CD4-positive, alpha-beta T cell (primary cell): ENCODE data around the gene MDFIC2. TPM values are rescaled to one million over a fixed set of nuclear protein-coding genes. Genes with fewer than 3 reads are reported as not detected.

Experiments
- ATAC-seq: fragments of 200-7000 bp; cut with Tn5 transposase; one replicate; pipeline ENCODE4 v1.10.0; 2022; ENCODE audit warnings: mild to moderate bottlenecking; ENCODE audit not compliant: poor library complexity
- CTCF ChIA-PET: fragments of 350-600 bp; sonication (Branson Sonifier 250); formaldehyde crosslinking; loops from one replicate; lab custom pipeline; 2021; ENCODE audit warnings: antibody characterized with exemption, inconsistent platforms; lab: Charles Lee
- POLR2A ChIA-PET: fragments of 350-600 bp; sonication (Branson Sonifier 250); formaldehyde crosslinking; loops from one replicate; lab custom pipeline; 2021; ENCODE audit warnings: antibody characterized with exemption, inconsistent platforms; lab: Charles Lee
- DNase-seq, 14 experiments: peaks; one replicate each; pipeline ENCODE4 v3.0.0-alpha.2; 2013 to 2020; ENCODE audit warnings: mixed read lengths in 2 of 14
- H3K27ac ChIP-seq, 2 donors: one replicate each; pipeline versions ENCODE4 v1.5.1 to v1.7.0; 2013; ENCODE audit warnings: low read length in 2 of 2, low read depth in 1 of 2, mild to moderate bottlenecking in 1 of 2
- H3K27me3 ChIP-seq, 2 experiments: 1 replicate in 1 of 2; 2 replicates in 1 of 2; pipeline versions ENCODE4 v1.6.1 to v1.7.0; 2013; ENCODE audit warnings: low read length in 2 of 2, control low read depth in 1 of 2, mild to moderate bottlenecking in 1 of 2, moderate library complexity in 1 of 2; ENCODE audit not compliant: insufficient read depth in 2 of 2, control insufficient read depth in 1 of 2
- H3K36me3 ChIP-seq: one replicate; pipeline ENCODE4 v1.6.1; 2013; ENCODE audit warnings: low read length, control low read depth; ENCODE audit not compliant: insufficient read depth
- H3K4me1 ChIP-seq: one replicate; pipeline ENCODE4 v1.6.1; 2013; ENCODE audit warnings: low read length, control low read depth; ENCODE audit not compliant: insufficient read depth
- H3K4me3 ChIP-seq: one replicate; pipeline ENCODE4 v1.5.1; 2013; ENCODE audit warnings: mild to moderate bottlenecking, low read length, moderate library complexity
- H3K9me3 ChIP-seq, 2 experiments: 1 replicate in 1 of 2; 2 replicates in 1 of 2; pipeline versions ENCODE4 v1.6.1 to v1.7.0; 2013; ENCODE audit warnings: low read length in 2 of 2, mild to moderate bottlenecking in 2 of 2, control low read depth in 1 of 2, moderate library complexity in 1 of 2; ENCODE audit not compliant: control insufficient read depth in 1 of 2, insufficient read depth in 1 of 2
- H3K27ac Mint-ChIP-seq: one replicate; pipeline ENCODE4 v1.8.0; 2020; ENCODE audit warnings: mixed read lengths
- H3K27me3 Mint-ChIP-seq: one replicate; pipeline ENCODE4 v1.8.0; 2021; ENCODE audit warnings: mixed read lengths
- H3K36me3 Mint-ChIP-seq: one replicate; pipeline ENCODE4 v1.8.0; 2021; ENCODE audit warnings: low read depth, mixed read lengths
- H3K4me1 Mint-ChIP-seq: one replicate; pipeline ENCODE4 v1.8.0; 2021; ENCODE audit warnings: low read depth, mixed read lengths
- H3K4me3 Mint-ChIP-seq: one replicate; pipeline ENCODE4 v1.8.0; 2020; ENCODE audit warnings: mild to moderate bottlenecking, mixed read lengths
- H3K9me3 Mint-ChIP-seq: one replicate; pipeline ENCODE4 v1.8.0; 2020; ENCODE audit warnings: mixed read lengths
- CTCF ChIP-seq: fragments of 200-600 bp; IDR thresholded peaks from one replicate; pipeline ENCODE4 v1.8.0; 2022; ENCODE audit warnings: antibody characterized with exemption, mild to moderate bottlenecking
- intact Hi-C, 2 experiments: fragments of 100-400 bp; cut with DNase I in 1 of 2; cut with micrococcal nuclease in 1 of 2; formaldehyde crosslinking; loops; one replicate each; pipeline versions ENCODE4 v1.15.1 to v1.9.0; 2023 to 2025; cut with DNase I, micrococcal nuclease
- total RNA-seq, 174 experiments: library from RNA in 2 of 174; stranded (reverse) in 2 of 174; gene quantifications; one replicate each; pipeline ENCODE4 v1.2.3 and lab custom pipeline; 2021 to 2026

MDFIC2 gene
- total RNA-seq, 2 experiments from 2014 or later: not detected

DNA sequence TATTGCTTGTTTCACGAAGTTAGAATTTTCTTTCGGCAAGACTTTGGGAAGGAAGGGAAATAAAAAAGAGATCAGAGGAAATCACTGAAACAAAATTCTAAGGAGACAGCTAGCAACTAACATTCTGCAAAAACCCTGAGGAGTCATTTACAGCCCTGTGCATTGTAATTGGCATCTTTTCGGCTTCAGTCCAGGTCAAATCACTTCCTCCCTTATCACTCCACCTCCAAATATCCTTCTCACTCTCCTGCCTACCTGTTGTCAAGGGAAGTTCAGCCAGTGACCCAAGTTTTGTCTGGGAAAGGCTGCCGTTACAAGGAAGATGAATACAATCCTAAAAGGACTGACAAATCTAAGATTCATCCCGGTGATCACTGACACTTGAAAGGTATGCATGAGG, 39.6 kb downstream of the MDFIC2 start:
- POLR2A ChIA-PET: no interaction called here
- H3K4me3 Mint-ChIP-seq: no peak overlapping the region
- no peaks in the 10 kb centered on the region for H3K9me3 Mint-ChIP-seq
- H3K36me3 Mint-ChIP-seq: no peaks in the 10 kb centered on the region
- no peaks in the 10 kb centered on the region for H3K4me1 Mint-ChIP-seq
- DNase-seq (no peak), ATAC-seq (no peak)
- TF ChIP-seq CTCF: no peak
- Histone ChIP-seq H3K9me3 (peaks cover 0 to 5% of the 10 kb centered on the region in 2 experiments), H3K4me1 (no peaks in the 10 kb centered on the region), H3K4me3 (no peak overlapping the region), H3K27me3 (no peaks in the 10 kb centered on the region), H3K27ac (no peak overlapping the region), H3K36me3 (no peaks in the 10 kb centered on the region)
- no peaks in the 10 kb centered on the region for H3K27me3 Mint-ChIP-seq
- CTCF ChIA-PET: no interaction called here
- intact Hi-C loops: no loop called here
- no peak overlapping the region for H3K27ac Mint-ChIP-seq

GRCh38 chr3:70264122-70264780, 48.2 kb downstream of the MDFIC2 start:
- no peak for TF ChIP-seq CTCF
- Histone ChIP-seq H3K36me3 (no peaks in the 10 kb centered on the region), H3K4me1 (no peaks in the 10 kb centered on the region), H3K27ac (no peak overlapping the region), H3K4me3 (no peak overlapping the region), H3K9me3 (peaks cover 0 to 12% of the 10 kb centered on the region in 2 experiments), H3K27me3 (no peaks in the 10 kb centered on the region)
- Mint-ChIP-seq H3K4me3 (no peak overlapping the region), H3K27me3 (peaks cover 6% of the 10 kb centered on the region), H3K4me1 (no peaks in the 10 kb centered on the region), H3K36me3 (no peaks in the 10 kb centered on the region), H3K27ac (no peak overlapping the region), H3K9me3 (peaks cover 3% of the 10 kb centered on the region)
- CTCF ChIA-PET: no interaction called here
- ATAC-seq: no peak
- intact Hi-C loops: no loop called here
- POLR2A ChIA-PET: no interaction called here
- DNase-seq: no peak

GRCh38 chr3:70261283-70261682, 51.2 kb downstream of the MDFIC2 start:
- POLR2A ChIA-PET: no interaction called here

More at GRCh38 chr3:70261283-70261682, 51.2 kb downstream of the MDFIC2 start:
- no peak for TF ChIP-seq CTCF
- H3K4me1 Mint-ChIP-seq: no peaks in the 10 kb centered on the region
- intact Hi-C loops: no loop called here
- no peaks in the 10 kb centered on the region for H3K36me3 ChIP-seq
- no peaks in the 10 kb centered on the region for H3K9me3 Mint-ChIP-seq
- H3K27ac ChIP-seq: no peak overlapping the region
- no peaks in the 10 kb centered on the region for H3K4me1 ChIP-seq
- peaks cover 12% of the 10 kb centered on the region for H3K27me3 Mint-ChIP-seq
- ATAC-seq (no peak), DNase-seq (no peak)
- no peak overlapping the region for H3K27ac Mint-ChIP-seq
- H3K4me3 Mint-ChIP-seq: no peak overlapping the region
- no peak overlapping the region for H3K4me3 ChIP-seq
- H3K27me3 ChIP-seq: no peaks in the 10 kb centered on the region
- CTCF ChIA-PET: no interaction called here
- H3K36me3 Mint-ChIP-seq: no peaks in the 10 kb centered on the region
- H3K9me3 ChIP-seq: no peaks in the 10 kb centered on the region
